A673 (cell line): ENCODE results near the gene FBXO11. TPM values are rescaled to one million over a fixed set of nuclear protein-coding genes. Genes with fewer than 3 reads are reported as not detected.
A peak's percentile ranks its signal among the peaks of the same experiment; 100 is the strongest.
"Not testable (repeated sequence)": the region's sequence is repeated elsewhere in the genome, so short reads cannot be mapped to it uniquely, and the experiment has no call there.

Source experiments
- BruUV-seq: library from RNA; stranded (reverse); fragments of 400-500 nt; replicated peaks from 2 replicates; lab custom pipeline; 2021; lab: Mats Ljungman, UMichigan
- CTCF ChIA-PET: fragments of 300-600 bp; sonication (Branson Sonifier 250); formaldehyde crosslinking; loops from one replicate; lab custom pipeline; 2022; ENCODE audit warnings: antibody characterized with exemption; lab: Charles Lee
- POLR2A ChIA-PET: fragments of 300-600 bp; sonication (Branson Sonifier 250); formaldehyde crosslinking; loops from one replicate; lab custom pipeline; 2022; ENCODE audit warnings: antibody characterized with exemption; ENCODE audit not compliant: low non-redundant PET; lab: Charles Lee
- DNase-seq: peaks from one replicate; pipeline ENCODE4 v3.0.0-alpha.2; 2015; ENCODE audit warnings: low spot score
- H3K27ac ChIP-seq: fragments of 200-600 bp; sonication (generic); 2 replicates; pipeline ENCODE4 v1.5.1; 2016; ENCODE audit warnings: mixed run types, low read depth, mild to moderate bottlenecking, mixed read lengths, antibody characterized with exemption, low read length; ENCODE audit not compliant: poor library complexity, severe bottlenecking
- H3K27me3 ChIP-seq: fragments of 200-600 bp; sonication (generic); replicated peaks from 2 replicates; pipeline ENCODE4 v1.6.1; 2017; ENCODE audit warnings: mixed run types, low read depth, mild to moderate bottlenecking, mixed read lengths, antibody characterized with exemption, low read length; ENCODE audit not compliant: insufficient read depth, poor library complexity
- H3K36me3 ChIP-seq: fragments of 200-600 bp; sonication (generic); 2 replicates; pipeline ENCODE4 v1.6.1; 2016; ENCODE audit warnings: mixed run types, mild to moderate bottlenecking, mixed read lengths, antibody characterized with exemption, low read length; ENCODE audit not compliant: insufficient read depth, poor library complexity, severe bottlenecking
- H3K4me1 ChIP-seq: fragments of 200-600 bp; sonication (generic); 2 replicates; pipeline ENCODE4 v1.6.1; 2017; ENCODE audit warnings: mixed run types, mild to moderate bottlenecking, mixed read lengths, antibody characterized with exemption, low read length; ENCODE audit not compliant: insufficient read depth, poor library complexity, severe bottlenecking
- H3K4me3 ChIP-seq: fragments of 200-600 bp; sonication (generic); 2 replicates; pipeline ENCODE4 v1.5.1; 2016; ENCODE audit warnings: low read depth, mixed run types, mild to moderate bottlenecking, mixed read lengths, low read length; ENCODE audit not compliant: poor library complexity, severe bottlenecking
- H3K9me3 ChIP-seq: fragments of 200-600 bp; sonication (generic); 2 replicates; pipeline ENCODE4 v1.6.1; 2016; ENCODE audit warnings: mixed run types, low read depth, mild to moderate bottlenecking, mixed read lengths, antibody characterized with exemption, low read length; ENCODE audit not compliant: poor library complexity, severe bottlenecking
- CTCF ChIP-seq: fragments of 300-800, 200-600 bp; sonication (generic); conservative IDR thresholded peaks from 2 replicates; pipeline ENCODE4 v1.5.1; 2017; ENCODE audit warnings: low read depth, mild to moderate bottlenecking, antibody characterized with exemption, low read length, moderate library complexity, mixed read lengths
- EZH2 ChIP-seq: fragments of 200-600 bp; sonication (generic); IDR thresholded peaks from 2 replicates; pipeline ENCODE4 v1.6.1; 2017; ENCODE audit warnings: borderline replicate concordance, low read depth, mild to moderate bottlenecking, mixed read lengths, antibody characterized with exemption, low read length; ENCODE audit not compliant: poor library complexity, severe bottlenecking
- intact Hi-C: fragments of 100-400 bp; cut with micrococcal nuclease; formaldehyde crosslinking; loops from one replicate; pipeline ENCODE4 v1.10.0; 2022; ENCODE audit not compliant: unreplicated experiment
- total RNA-seq: library from RNA; stranded (reverse); gene quantifications from 2 replicates; pipeline ENCODE4 v1.2.3, GENCODE V29; 2021

FBXO11 gene
- total RNA-seq, 1 experiment from 2014 or later: 84.0 TPM

GRCh38 chr2:47900857-47901256 is 5.4 kb downstream of the FBXO11 start:
- H3K9me3 ChIP-seq: no peaks in the 10 kb centered on the region
- H3K4me3 ChIP-seq: no peak overlapping the region
- intact Hi-C loops: no loop called here
- CTCF ChIA-PET: no interaction called here
- no peak for DNase-seq
- no peaks in the 10 kb centered on the region for H3K36me3 ChIP-seq
- peaks cover 39% of the 10 kb centered on the region for H3K4me1 ChIP-seq
- no TSS peak for BruUV-seq
- POLR2A ChIA-PET: no interaction called here
- no peaks in the 10 kb centered on the region for H3K27me3 ChIP-seq
- H3K27ac ChIP-seq: no peak overlapping the region
- TF ChIP-seq CTCF (no peak), EZH2 (no peak)

GRCh38 chr2:47899915-47900816 is 6.1 kb downstream of the FBXO11 start:
- CTCF ChIA-PET: no interaction called here
- TF ChIP-seq EZH2 (no peak), CTCF (no peak)

GRCh38 chr2:47897883-47898731 is 8.2 kb downstream of the FBXO11 start:
- ChIA-PET CTCF (interaction anchor here (1.0 kb wide), 1 partner anchor 8 kb away, joined by 3 read pairs; the partner anchor contains the start of gene FBXO11), POLR2A (no interaction called here)
- no peaks in the 10 kb centered on the region for H3K27me3 ChIP-seq
- H3K27ac ChIP-seq: peak overlapping the region; percentile 33
- no peaks in the 10 kb centered on the region for H3K36me3 ChIP-seq
- H3K4me1 ChIP-seq: peaks cover 48% of the 10 kb centered on the region
- H3K9me3 ChIP-seq: no peaks in the 10 kb centered on the region
- no peak overlapping the region for H3K4me3 ChIP-seq
- DNase-seq: no peak
- intact Hi-C loops: no loop called here
- BruUV-seq: no TSS peak
- TF ChIP-seq EZH2: no peak
- no peak for TF ChIP-seq CTCF

More at GRCh38 chr2:47899915-47900816, 6.1 kb downstream of the FBXO11 start:
- intact Hi-C loops: no loop called here
- H3K4me3 ChIP-seq: no peak overlapping the region
- no peaks in the 10 kb centered on the region for H3K36me3 ChIP-seq
- H3K27me3 ChIP-seq: no peaks in the 10 kb centered on the region
- no TSS peak for BruUV-seq
- peak overlapping the region; percentile 62 for H3K27ac ChIP-seq
- DNase-seq: no peak
- no peaks in the 10 kb centered on the region for H3K9me3 ChIP-seq
- POLR2A ChIA-PET: no interaction called here
- H3K4me1 ChIP-seq: peaks cover 41% of the 10 kb centered on the region

GRCh38 chr2:47897191-47897882 is 9.0 kb downstream of the FBXO11 start:
- H3K27ac ChIP-seq, BruUV-seq, POLR2A ChIA-PET, H3K27me3 ChIP-seq, intact Hi-C loops, H3K4me3 ChIP-seq, CTCF ChIA-PET, H3K9me3 ChIP-seq, DNase-seq, H3K36me3 ChIP-seq: not testable (repeated sequence)
- peaks cover 43% of the 10 kb centered on the region for H3K4me1 ChIP-seq
